Measurements from ENCODE around the gene JAK2.
"Not testable (repeated sequence)": the region's sequence is repeated elsewhere in the genome, so short reads cannot be mapped to it uniquely, and the experiment has no call there.

Gene JAK2

DNA sequence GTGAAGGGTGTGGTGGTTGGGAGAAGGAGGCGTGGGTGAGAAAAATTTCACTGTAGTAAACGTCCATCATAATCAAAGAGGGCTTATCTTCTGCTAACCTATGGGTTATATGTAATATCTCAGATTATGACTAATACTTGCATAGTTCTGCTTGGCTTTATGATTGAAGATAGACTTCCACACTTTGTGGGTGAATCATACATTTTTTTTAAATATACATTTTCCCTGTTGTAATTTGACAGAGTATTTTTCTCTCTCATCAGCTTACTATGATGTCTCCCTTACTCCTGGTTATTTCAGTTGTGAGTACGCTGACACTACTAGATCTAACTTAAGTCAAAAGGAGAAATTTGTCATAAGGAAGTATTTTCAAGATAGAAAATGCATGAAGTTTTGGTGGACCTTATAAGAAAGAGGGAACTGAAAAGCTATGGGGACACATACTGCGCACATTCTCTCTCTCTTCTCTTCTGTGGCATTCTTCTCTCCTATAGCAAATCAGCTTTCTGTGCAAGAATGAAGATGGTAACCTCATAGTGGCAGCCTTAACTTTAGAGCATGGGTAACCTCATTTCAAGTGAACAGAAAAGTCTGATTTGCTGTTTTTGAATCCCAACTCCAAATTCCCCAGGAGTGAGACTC lies 4.9 kb upstream of the JAK2 start:
- peak; percentile 18 for DNase-seq (ENCODE audit: low spot score)

DNA sequence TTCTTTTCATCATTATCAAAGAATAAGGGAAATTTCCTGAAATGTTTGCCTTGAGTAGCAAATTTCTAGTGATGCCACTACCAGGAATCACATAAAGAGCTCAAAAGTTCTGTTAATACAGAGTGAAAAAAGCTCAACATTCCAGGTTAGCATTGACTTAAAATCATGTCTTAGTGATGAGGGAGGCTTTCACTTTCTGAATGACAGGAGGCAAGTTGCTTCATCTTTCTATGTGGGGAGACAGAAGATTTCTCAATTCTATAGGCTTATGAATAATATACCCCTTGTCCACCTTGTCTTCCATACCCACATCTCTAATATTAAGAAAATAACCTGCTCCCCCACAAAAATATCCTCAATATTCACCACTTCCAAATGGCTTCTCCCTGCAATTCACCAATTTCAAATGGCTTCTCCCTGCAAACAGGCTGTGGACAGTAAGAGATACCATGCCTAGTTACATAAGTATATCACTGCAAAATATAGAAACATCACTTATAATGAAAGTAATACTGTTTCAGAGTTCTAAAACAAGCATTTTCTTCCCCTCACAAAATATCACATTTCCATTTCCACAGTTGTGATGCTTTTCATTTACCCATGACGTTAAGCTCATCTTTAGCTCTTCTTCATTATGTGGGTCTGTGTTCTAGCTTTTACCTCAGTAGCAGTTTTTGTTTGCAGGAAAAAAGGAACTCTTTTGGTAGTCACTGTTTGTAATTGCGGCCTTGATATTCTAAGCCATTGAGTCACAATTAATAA lies 2.2 kb upstream of the JAK2 start:
- DNase-seq (ENCODE audit: low spot score) = no peak

DNA sequence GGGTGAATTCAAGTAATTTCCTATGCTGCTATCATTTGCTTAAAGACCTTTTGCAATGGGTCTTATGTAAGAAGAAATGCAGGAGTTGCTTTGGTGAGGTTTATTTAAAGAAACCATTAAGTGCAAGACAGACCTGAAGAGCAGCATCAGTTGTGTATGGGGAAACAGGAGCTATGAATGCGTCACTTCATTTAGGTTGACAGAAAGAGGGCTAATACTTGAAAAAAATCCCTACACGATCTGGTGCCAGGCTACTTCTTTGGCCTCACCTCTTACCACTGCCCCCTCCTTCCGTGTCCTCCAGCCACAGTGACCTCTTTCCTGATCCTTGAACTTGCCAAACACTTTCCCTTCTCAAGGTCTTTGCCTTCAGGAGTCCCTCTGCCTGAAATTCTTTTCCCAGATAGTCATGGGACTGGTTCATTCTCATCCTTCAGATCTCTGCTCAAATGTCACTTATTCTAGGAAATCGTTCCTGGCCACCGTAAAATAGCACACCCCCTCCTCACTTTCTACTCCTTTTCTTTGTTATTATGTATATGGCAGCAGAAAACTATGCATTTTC lies 1.4 kb upstream of the JAK2 start:
- DNase-seq (ENCODE audit: low spot score) = no peak

DNA sequence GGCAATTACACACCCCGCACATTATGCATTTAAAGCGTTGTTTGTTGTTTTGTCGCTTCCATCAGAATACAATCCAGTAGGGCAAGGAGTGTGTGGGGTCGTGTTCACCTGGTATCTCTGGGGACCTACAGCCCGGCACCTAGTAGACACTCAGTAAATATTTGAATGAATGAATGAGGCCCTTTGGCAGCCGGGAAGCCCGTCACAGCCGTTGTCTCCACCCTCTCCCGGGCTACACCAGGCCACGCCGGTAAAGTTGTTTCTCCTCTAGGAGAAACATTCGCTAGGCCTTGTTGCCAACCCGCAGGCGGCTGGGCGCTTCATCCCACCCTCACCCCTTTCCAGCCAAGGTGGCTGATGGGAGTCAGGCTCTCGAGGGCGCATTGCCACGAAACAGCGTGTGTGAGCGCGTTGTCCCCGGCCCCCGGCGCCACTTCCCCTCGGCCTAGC lies 876 bp upstream of the JAK2 start:
- DNase-seq (ENCODE audit: low spot score) = peak; percentile 25

DNA sequence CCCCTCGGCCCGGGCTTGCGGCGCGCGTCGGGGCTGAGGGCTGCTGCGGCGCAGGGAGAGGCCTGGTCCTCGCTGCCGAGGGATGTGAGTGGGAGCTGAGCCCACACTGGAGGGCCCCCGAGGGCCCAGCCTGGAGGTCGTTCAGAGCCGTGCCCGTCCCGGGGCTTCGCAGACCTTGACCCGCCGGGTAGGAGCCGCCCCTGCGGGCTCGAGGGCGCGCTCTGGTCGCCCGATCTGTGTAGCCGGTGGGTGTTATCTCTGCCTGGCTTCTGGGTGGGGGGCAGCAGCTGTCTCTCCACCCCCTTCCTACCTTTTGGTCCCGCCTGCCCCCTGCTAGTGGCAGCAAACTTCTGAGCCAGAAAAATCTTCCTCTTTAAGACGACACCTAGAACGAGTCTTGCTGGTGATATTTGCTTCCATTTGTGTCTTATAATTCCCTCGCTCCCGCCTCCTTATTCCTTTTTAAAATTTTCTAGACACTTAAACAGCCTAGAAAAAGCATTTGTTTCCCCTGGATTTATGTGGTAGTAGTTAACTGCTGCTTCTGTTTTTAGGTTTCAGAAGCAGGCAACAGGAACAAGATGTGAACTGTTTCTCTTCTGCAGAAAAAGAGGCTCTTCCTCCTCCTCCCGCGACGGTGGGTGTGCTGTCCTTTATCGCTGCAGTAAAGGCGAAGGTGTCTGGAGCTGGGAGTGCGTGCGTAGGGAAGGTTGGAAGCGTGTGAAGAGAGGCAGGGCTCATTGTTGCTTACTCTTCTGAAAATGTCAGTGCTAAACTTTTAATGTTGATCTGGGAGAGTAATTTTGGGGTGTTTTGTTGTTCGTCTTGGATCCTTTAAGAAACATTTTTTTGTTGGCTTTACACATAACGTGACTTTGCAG lies 554 bp downstream of the JAK2 start:
- DNase-seq (ENCODE audit: low spot score) = peak; percentile 55

DNA sequence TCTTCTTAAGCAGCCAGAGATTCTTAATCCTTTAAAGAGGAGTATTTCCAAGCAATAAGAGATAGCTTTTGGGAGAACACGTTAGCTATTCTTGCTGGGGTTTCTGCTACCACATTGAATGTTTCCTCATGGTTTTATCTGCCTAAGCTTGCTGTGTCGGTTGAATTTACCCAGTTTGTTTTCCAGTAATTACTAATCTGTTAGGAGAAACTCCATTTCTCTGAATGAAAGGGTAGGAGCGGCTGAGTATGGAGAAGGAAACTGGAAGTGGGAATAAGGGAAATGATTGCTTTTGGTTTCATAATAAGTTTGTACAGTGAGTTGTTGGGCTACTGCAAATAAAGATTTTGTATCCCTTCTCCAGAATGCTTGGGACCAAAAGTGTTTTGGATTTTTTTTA lies 1.2 kb downstream of the JAK2 start:
- DNase-seq (ENCODE audit: low spot score) = peak; percentile 3

DNA sequence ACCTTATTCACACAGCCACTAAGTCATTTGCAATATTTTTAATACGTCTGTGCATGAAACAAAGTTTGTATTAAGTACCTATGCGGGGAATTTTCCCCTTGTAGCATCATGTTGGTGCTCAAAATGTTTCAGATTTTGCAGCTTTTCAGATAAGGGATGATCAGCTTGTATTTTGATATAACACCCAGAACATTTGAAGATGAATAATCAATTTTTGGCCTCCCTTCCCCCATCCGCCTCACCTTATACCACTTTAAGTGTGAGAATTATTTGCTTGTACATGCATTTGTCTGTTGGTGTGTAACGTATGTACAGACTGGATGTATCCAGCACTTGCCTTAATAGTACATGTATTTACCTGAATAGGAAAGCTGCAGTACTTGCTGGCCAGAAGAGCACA lies 1.7 kb downstream of the JAK2 start:
- peak; percentile 2 for DNase-seq (ENCODE audit: low spot score)

DNA sequence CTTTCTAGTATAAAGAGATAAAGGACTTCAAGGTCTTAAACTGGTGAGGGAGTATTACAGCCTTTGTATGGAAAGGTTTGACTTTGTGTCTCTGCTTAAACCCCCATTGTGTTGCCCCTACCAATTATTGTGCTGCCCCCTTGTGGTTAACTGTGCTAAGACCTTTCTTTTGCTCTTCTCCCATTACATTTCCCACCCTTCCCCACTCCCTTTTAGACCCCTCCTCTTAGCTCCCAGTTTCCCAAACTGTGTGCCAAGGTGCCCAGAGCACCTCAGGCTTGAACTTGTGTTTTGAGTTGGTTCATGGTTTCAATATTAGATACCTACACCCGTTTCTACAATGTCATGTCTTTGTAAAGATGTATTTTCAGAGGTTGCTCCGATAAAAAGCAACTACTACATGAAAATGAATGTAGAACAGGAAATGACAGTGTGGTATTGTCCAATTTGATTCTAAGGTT lies 2.9 kb downstream of the JAK2 start:
- DNase-seq (ENCODE audit: low spot score) = peak; percentile 50

DNA sequence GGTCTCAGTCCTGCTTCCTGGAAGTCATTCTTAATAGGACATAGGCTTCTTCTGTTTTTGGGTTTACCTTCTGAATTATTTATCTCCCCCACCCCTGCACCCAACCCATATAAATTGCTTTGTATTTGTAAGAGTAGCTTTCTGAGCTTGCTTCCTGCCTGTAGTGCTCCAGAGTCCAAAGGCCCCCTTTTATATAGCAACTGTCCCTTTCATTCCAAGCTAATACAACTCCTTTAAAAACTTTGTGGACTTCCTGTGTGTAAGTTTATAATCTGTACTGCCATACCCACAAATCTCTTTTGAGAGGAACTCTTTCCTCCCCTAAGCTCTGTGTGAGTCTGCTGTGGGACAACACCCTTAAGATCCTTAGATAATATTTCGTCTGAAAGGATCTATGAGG lies 7.8 kb downstream of the JAK2 start:
- DNase-seq (ENCODE audit: low spot score) = no peak

DNA sequence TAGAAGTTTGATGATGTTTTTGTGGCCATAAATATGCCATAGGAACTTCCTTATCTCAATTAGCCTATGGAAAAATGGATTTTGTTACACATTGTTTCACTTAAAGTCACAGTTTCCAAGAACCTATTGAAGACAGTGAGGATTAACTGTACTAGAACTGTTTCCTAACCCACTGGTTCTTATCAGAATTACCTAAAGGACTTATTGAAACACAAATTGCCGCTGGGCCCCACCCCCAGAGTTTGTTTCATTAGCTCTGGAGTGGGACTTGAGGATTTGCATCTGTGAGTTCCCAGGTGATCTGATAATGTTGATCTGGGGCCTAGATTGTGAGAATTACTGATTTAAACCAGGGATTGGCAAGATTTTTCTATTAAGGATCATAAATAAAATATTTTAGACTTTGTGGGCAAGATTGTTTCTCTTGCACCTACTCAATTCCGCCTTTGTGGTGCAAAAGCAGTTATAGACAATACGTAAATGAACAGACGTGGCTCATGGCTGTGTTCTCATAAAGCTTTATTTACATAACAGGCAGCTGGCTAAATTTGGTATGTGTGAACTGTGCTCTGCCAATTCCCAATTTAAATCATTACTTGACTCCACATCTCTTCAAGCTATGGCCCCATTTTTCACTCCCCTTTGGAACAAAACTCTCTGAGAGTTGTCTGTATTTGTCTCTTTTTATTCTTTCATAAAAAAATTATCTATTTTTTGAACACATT lies 9.3 kb downstream of the JAK2 start:
- no peak for DNase-seq (ENCODE audit: low spot score)

DNA sequence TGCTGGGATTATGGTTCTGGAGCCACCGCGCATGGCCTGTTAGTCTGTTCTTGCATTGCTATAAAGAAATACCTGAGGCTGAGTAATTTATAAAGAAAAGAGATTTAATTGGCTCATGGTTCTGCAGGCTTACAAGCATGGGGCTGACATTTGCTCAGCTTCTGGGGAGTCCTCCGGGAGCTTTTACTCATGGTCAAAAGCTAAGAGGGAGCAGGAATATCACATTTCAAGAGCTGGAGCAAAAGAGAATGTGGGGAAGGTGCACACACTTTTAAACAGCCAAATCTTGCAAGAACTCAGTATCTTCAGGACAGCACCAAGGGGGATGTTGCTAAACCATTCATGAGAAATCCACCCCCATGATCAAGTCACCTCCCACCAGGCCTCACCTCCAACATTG lies 12.1 kb downstream of the JAK2 start:
- no peak for DNase-seq (ENCODE audit: low spot score)

DNA sequence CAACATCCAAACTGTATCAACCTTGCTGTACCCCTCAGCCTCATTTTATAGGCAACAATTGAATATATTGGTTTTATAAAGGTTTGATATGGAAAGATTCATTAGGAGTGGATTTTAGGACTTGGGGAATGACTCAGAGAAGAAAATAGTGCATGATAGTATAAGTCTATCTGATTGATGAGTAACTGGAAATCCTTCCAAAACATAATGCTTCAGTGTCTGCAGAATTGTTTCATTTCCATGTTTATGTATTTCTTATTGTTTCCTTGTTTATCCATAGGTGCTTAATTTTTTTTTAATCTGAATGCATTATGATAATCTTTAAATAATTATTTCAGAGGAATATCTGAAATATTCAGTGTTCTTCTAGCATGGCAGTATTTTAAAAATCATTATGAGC lies 12.6 kb downstream of the JAK2 start:
- DNase-seq (ENCODE audit: low spot score) = no peak

DNA sequence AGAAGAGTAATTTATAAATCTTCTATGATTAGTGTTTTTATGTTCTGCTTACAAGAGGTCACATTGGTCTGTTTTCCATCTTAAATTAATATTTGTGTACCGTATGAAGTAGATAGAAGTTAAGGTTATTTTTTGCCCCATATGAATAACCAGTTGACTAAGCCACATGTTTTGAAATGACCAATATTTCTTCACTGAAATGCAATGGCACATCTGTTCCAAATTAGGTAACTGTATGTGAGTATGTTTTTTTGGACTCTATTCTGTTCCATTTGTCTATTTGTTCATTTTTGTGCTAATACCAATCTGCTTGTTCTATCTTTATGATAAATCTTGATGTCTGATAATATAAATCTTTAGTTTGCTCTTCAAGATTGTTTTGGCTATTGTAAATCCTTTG lies 17.7 kb downstream of the JAK2 start:
- no peak for DNase-seq (ENCODE audit: low spot score)

DNA sequence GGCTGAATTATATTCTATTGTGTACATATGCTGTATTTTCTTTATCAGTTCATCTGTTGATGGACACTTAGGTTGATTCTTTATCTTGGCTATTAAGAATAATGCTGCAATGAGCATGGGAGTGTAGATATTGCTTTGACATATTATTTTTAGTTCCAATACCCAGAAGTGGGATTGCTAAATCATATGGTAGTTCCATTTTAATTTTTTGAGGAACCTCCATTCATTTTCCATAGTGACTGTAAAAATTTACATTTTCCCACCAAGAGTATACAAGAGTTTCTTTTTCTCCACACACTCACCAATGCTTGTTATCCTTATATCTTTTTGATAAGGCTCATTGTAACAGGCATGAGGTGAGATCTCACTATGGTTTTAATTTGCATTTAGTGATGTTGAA lies 19.4 kb downstream of the JAK2 start:
- DNase-seq (ENCODE audit: low spot score) = no peak

DNA sequence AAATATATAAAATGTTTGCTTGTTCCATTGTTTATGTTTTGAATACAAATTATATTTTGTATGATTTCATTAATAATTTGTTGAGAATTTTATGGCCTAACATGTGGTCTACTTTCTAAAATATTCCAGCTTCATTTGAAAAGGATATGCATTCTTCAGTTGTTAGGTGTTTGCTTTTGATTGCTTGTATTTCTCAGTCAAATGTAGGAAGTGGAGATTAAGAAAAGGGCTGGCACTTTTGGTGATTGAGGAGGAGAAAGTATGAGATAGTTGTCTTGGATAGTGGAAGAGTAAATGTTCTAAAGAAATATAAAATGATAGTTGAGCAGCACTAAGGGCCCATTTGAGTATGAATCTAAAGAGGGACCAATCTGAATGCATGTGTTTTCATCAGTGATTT lies 23.1 kb downstream of the JAK2 start:
- DNase-seq (ENCODE audit: low spot score) = no peak

DNA sequence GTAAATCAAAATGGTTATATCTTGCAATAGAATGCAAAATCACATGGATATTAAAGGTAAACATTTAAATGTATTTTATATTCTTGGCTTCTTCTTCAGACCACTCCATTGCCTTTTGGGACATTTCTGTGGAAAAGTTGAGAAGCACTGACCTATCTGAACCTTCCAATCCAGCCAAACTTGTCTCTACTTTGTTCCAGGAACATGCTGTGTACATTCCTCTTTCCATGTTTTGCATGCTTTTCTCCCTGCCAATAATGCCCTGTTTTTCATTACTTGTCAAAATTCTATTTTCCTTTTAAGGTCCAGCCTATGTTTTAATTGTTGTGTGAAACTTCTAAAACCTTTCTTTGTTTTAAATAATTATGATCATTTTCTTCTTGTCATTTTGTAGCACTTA lies 28.3 kb downstream of the JAK2 start:
- no peak for DNase-seq (ENCODE audit: low spot score)

DNA sequence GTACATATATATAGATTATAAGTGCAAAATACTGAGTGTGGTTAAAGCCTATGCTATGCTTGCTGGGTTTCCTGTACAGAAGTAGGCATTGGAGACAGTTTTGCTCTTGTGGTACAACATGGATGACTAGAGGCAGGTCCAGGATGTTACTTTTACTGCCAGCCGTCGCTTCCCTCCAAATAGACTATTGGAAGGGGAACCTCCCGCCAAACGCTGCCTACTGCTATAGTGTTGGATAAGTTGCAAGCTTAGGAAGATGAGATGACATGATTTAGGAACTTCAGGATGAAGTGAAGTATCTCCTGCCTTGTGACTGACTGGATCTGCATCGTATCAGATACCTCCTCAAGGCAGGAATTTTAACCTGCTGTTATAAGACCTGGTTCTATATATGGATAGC lies 30.9 kb downstream of the JAK2 start:
- DNase-seq (ENCODE audit: low spot score) = no peak

DNA sequence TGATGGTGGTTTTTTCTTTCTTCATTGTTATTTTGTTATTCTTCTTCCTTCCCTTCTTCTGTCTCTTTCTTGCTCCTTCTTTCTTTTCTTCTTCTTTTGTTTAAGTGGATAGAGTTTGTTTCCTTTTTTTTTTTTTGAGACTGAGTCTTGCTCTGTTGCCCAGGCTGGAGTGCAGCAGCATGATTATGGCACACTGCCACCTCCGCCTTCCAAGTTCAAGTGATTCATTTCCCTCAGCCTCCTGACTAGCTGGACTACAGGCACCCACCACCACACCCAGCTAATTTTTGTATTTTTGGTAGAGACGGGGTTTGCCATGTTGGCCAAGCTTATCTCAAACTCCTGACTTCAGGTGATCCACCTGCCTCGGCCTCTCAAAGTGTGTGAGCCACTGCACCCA lies 40.3 kb downstream of the JAK2 start:
- no peak for DNase-seq (ENCODE audit: low spot score)

DNA sequence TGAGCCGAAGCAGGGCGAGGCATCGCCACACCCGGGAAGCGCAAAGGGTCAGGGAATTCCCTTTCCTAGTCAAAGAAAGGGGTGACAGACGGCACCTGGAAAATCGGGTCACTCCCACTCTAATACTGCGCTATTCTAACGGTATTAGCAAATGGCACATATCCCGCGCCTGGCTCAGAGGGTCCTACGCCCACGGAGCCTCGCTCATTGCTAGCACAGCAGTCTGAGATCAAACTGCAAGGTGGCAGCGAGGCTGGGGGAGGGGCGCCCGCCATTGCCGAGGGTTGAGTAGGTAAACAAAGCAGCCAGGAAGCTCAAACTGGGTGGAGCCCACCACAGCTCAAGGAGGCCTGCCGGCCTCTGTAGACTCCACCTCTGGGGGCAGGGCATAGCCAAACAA lies 46.9 kb downstream of the JAK2 start:
- DNase-seq (ENCODE audit: low spot score) = not testable (repeated sequence)

DNA sequence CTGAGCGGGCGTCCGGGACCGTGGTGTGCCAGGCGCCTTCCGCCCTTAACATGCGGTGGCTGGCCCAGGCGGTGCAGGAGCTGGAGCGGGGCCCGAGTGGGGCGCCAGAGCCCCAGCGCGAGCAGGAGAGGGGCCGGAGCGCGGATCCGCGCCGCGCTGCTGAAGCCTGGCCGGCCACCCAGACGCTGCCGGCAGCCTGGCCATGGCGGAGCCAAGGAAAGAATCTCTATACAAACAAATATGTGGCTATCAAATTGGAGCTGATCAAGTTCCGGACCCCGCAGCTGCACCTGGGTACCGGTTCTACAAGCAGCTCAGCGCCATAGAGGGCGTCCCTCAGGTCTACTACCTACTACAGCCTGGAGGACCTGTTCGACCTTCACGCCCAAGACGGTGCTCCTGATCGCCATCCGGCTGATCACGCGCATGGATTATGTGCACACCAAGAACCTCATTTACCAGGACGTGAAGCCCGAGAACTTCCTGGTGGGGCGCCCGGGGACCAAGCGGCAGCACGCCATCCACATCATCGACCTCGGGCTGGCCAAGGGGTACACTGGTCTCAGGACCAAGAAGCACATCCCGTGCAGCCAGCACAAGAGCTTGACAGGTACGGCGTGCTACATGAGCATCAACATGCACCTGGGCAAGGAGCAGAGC lies 55.8 kb downstream of the JAK2 start:
- no peak for DNase-seq (ENCODE audit: low spot score)

DNA sequence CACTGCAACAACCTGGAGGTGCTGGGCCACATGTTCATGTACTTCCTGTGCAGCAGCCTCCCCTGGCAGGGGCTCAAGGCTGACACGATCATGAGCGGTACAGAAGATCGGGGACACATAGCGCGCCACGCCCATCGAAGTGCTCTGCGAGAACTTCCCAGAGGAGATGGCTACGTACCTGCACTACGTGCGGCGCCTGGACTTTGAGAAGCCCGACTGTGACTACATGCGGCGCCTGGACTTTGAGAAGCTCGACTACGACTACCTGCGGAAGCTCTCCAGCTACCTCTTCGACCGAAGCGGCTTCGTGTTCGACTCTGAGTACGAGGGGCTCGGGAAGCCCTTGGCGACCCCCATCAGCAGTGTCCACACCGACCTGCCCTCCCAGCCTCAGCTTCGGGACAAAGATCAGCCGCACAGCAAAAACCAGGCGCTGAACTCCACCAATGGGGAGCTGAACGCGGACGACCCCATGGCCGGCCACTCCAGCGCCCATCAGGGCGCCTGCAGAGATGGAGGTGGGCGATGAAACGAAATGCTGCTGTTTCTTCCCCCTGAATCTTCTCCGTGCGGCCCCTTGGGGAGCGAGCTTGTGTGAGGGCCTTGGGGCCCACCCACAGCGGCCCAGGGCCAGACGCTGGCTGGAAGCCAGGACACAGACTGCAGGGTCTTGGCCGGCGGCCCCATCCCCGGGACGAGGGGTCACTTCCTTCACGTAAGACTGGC lies 56.5 kb downstream of the JAK2 start:
- no peak for DNase-seq (ENCODE audit: low spot score)
